GM18909 (cell line): Measurements from ENCODE around the gene CFHR4.
"Not testable (repeated sequence)": the region's sequence is repeated elsewhere in the genome, so short reads cannot be mapped to it uniquely, and the experiment has no call there.

Experiments
- ATAC-seq: cut with Tn5 transposase; IDR thresholded peaks from one replicate; pipeline ENCODE4 v1.9.1; 2021; ENCODE audit warnings: mild to moderate bottlenecking; ENCODE audit not compliant: unreplicated experiment, poor library complexity

Gene CFHR4

GRCh38 chr1:196932853-196933252 lies 45.0 kb downstream of the CFHR4 start:
- not testable (repeated sequence) for ATAC-seq

- no peak for ATAC-seq
Measured at GRCh38 chr1:196933531-196934189, 45.8 kb downstream of the CFHR4 start.

- ATAC-seq, result not testable (repeated sequence)
Measured at GRCh38 chr1:196941474-196941873, 53.6 kb downstream of the CFHR4 start.

- ATAC-seq, result not testable (repeated sequence)
Measured at GRCh38 chr1:196943568-196943967, 55.7 kb downstream of the CFHR4 start, which contains the start of gene CFHR2. CFHR2 (plus strand) TSS chr1:196943738; CDS start chr1:196943881, 143 bp downstream.

- peak; percentile 74 for ATAC-seq
Measured at GRCh38 chr1:196951711-196952394, 64.0 kb downstream of the CFHR4 start.

- no peak for ATAC-seq
Measured at GRCh38 chr1:196954778-196955177, 66.9 kb downstream of the CFHR4 start.

GRCh38 chr1:196955926-196956325 lies 68.1 kb downstream of the CFHR4 start:
- ATAC-seq, result no peak

- peak; percentile 75 for ATAC-seq
Measured at GRCh38 chr1:196960854-196961253, 73.0 kb downstream of the CFHR4 start.
